Measurements from ENCODE around the gene FRAS1. TPM values are rescaled to one million over a fixed set of nuclear protein-coding genes. Genes with fewer than 3 reads are reported as not detected.

Gene FRAS1
- total RNA-seq, 2 donors from 2014 or later, result 2.0 to 7.1 TPM

- no peaks in the 10 kb centered on the region for H3K36me3 ChIP-seq
- TF ChIP-seq CTCF (IDR thresholded peaks at IDR 0.05), result no peak
- H3K27me3 ChIP-seq (replicated peaks; ENCODE audit: insufficient read depth), result no peaks in the 10 kb centered on the region
- no peak overlapping the region for H3K27ac ChIP-seq
- DNase-seq (ENCODE audit: low spot score) (no peak), ATAC-seq (ENCODE audit: insufficient number of reproducible peaks, low FRiP score, low read depth) (no peak)
- H3K4me1 ChIP-seq (ENCODE audit: control insufficient read depth in 1 of 2, low read depth in 2 of 2), result no peaks in the 10 kb centered on the region
- no peaks in the 10 kb centered on the region for H3K9me3 ChIP-seq
- no peak overlapping the region for H3K4me3 ChIP-seq
Observed at GRCh38 chr4:78481180-78481579, 424.1 kb downstream of the FRAS1 start.

GRCh38 chr4:78482281-78482680 is 425.2 kb downstream of the FRAS1 start:
- Histone ChIP-seq H3K4me1 (ENCODE audit: control insufficient read depth in 1 of 2, low read depth in 2 of 2) (no peaks in the 10 kb centered on the region), H3K27ac (no peak overlapping the region)

GRCh38 chr4:78483811-78484210 is 426.7 kb downstream of the FRAS1 start:
- Histone ChIP-seq H3K4me1 (ENCODE audit: control insufficient read depth in 1 of 2, low read depth in 2 of 2) (no peaks in the 10 kb centered on the region), H3K27me3 (replicated peaks; ENCODE audit: insufficient read depth) (no peaks in the 10 kb centered on the region), H3K9me3 (no peaks in the 10 kb centered on the region), H3K36me3 (no peaks in the 10 kb centered on the region), H3K27ac (no peak overlapping the region), H3K4me3 (no peak overlapping the region)
- no peak for ATAC-seq (ENCODE audit: insufficient number of reproducible peaks, low FRiP score, low read depth)
- DNase-seq (ENCODE audit: low spot score), result no peak
- no peak for TF ChIP-seq CTCF (IDR thresholded peaks at IDR 0.05)

More at GRCh38 chr4:78482281-78482680, 425.2 kb downstream of the FRAS1 start:
- TF ChIP-seq CTCF (IDR thresholded peaks at IDR 0.05), result no peak
- ATAC-seq (ENCODE audit: insufficient number of reproducible peaks, low FRiP score, low read depth) (no peak), DNase-seq (ENCODE audit: low spot score) (no peak)
- H3K4me3 ChIP-seq, result no peak overlapping the region
- H3K9me3 ChIP-seq, result no peaks in the 10 kb centered on the region
- H3K36me3 ChIP-seq, result no peaks in the 10 kb centered on the region
- H3K27me3 ChIP-seq (replicated peaks; ENCODE audit: insufficient read depth), result no peaks in the 10 kb centered on the region

GRCh38 chr4:78484574-78484973 is 427.5 kb downstream of the FRAS1 start:
- DNase-seq (ENCODE audit: low spot score) (no peak), ATAC-seq (ENCODE audit: insufficient number of reproducible peaks, low FRiP score, low read depth) (no peak)
- H3K9me3 ChIP-seq, result no peaks in the 10 kb centered on the region
- H3K27ac ChIP-seq, result no peak overlapping the region
- TF ChIP-seq CTCF (IDR thresholded peaks at IDR 0.05), result no peak
- no peaks in the 10 kb centered on the region for H3K36me3 ChIP-seq
- no peak overlapping the region for H3K4me3 ChIP-seq
- H3K27me3 ChIP-seq (replicated peaks; ENCODE audit: insufficient read depth), result no peaks in the 10 kb centered on the region
- no peaks in the 10 kb centered on the region for H3K4me1 ChIP-seq (ENCODE audit: control insufficient read depth in 1 of 2, low read depth in 2 of 2)

GRCh38 chr4:78493731-78494130 is 436.6 kb downstream of the FRAS1 start:
- H3K27me3 ChIP-seq (replicated peaks; ENCODE audit: insufficient read depth), result no peaks in the 10 kb centered on the region
- H3K4me3 ChIP-seq, result no peak overlapping the region
- H3K4me1 ChIP-seq (ENCODE audit: control insufficient read depth in 1 of 2, low read depth in 2 of 2), result no peaks in the 10 kb centered on the region
- H3K27ac ChIP-seq, result no peak overlapping the region
- H3K36me3 ChIP-seq, result no peaks in the 10 kb centered on the region
- no peak for TF ChIP-seq CTCF (IDR thresholded peaks at IDR 0.05)
- DNase-seq (ENCODE audit: low spot score) (no peak), ATAC-seq (ENCODE audit: insufficient number of reproducible peaks, low FRiP score, low read depth) (no peak)
- no peaks in the 10 kb centered on the region for H3K9me3 ChIP-seq

All from thoracic aorta (tissue), 2 donors.